Natural killer cell (primary cell): ENCODE measurements around the gene SORCS1. TPM values are rescaled to one million over a fixed set of nuclear protein-coding genes. Genes with fewer than 3 reads are reported as not detected.

Experiments used
- ATAC-seq, 3 donors: fragments of 150-1000 bp in 2 of 3; fragments of 200-7000 bp in 1 of 3; cut with Tn5 transposase; 1 replicate in 1 of 3; 2 replicates in 2 of 3; pipeline ENCODE4 v1.10.0; 2021; ENCODE audit warnings: mild to moderate bottlenecking in 2 of 3, moderate library complexity in 2 of 3
- DNase-seq, 2 donors: peaks; one replicate each; pipeline versions ENCODE4 v3.0.0 to v3.0.0-alpha.2; 2013 to 2021; ENCODE audit warnings: mixed read lengths in 1 of 2
- H3K27ac ChIP-seq: one replicate; pipeline ENCODE4 v1.5.1; 2013; ENCODE audit warnings: mild to moderate bottlenecking, low read length
- H3K27me3 ChIP-seq: one replicate; pipeline ENCODE4 v1.6.1; 2013; ENCODE audit warnings: low read length; ENCODE audit not compliant: control insufficient read depth, insufficient read depth
- H3K36me3 ChIP-seq: one replicate; pipeline ENCODE4 v1.6.1; 2013; ENCODE audit warnings: low read length; ENCODE audit not compliant: control insufficient read depth, insufficient read depth
- H3K4me1 ChIP-seq: one replicate; pipeline ENCODE4 v1.6.1; 2013; ENCODE audit warnings: low read length; ENCODE audit not compliant: control insufficient read depth, insufficient read depth
- H3K4me3 ChIP-seq: one replicate; pipeline ENCODE4 v1.5.1; 2013; ENCODE audit warnings: low read length
- H3K9me3 ChIP-seq: one replicate; pipeline ENCODE4 v1.6.1; 2013; ENCODE audit warnings: low read length; ENCODE audit not compliant: control insufficient read depth, insufficient read depth
- H3K27ac Mint-ChIP-seq, 2 donors: one replicate each; pipeline ENCODE4 v1.8.0; 2022; ENCODE audit warnings: mild to moderate bottlenecking in 2 of 2, mixed read lengths in 2 of 2, moderate library complexity in 1 of 2
- H3K27me3 Mint-ChIP-seq, 2 donors: one replicate each; pipeline ENCODE4 v1.8.0; 2022; ENCODE audit warnings: low read depth in 2 of 2, mixed read lengths in 2 of 2
- H3K36me3 Mint-ChIP-seq: one replicate; pipeline ENCODE4 v1.8.0; 2022; ENCODE audit warnings: mixed read lengths
- H3K4me1 Mint-ChIP-seq, 2 donors: one replicate each; pipeline ENCODE4 v1.8.0; 2022; ENCODE audit warnings: mixed read lengths in 2 of 2
- H3K4me3 Mint-ChIP-seq: one replicate; pipeline ENCODE4 v1.8.0; 2022; ENCODE audit warnings: mild to moderate bottlenecking, moderate library complexity, mixed read lengths
- H3K9me3 Mint-ChIP-seq, 2 donors: one replicate each; pipeline ENCODE4 v1.8.0; 2022; ENCODE audit warnings: mixed read lengths in 2 of 2
- WGBS: methylation state at CpG from one replicate; pipeline ENCODE4 v1.1.7; 2013; ENCODE audit warnings: missing lambda C conversion rate; ENCODE audit not compliant: insufficient coverage; 5-methylcytosine and 5-hydroxymethylcytosine counted together
- intact Hi-C: fragments of 100-400 bp; cut with micrococcal nuclease; formaldehyde crosslinking; loops from one replicate; pipeline ENCODE4 v1.14.2; 2022
- total RNA-seq, 4 donors: library from RNA; stranded (reverse); fragments of 120-200 nt in 1 of 4; gene quantifications; one replicate each; pipeline versions ENCODE4 v1.2.3 to v1.2.4, GENCODE V29; 2013 to 2022
- TF ChIP-seq, protein P1 (sequence below): fragments of 200-600 bp; IDR thresholded peaks from one replicate; pipeline ENCODE4 v1.8.0; 2022; ENCODE audit warnings: antibody characterized with exemption

The SORCS1 gene
- total RNA-seq, 3 donors from 2014 or later (not counting 1 experiment from before 2014, with no cell fraction given), result not detected

DNA sequence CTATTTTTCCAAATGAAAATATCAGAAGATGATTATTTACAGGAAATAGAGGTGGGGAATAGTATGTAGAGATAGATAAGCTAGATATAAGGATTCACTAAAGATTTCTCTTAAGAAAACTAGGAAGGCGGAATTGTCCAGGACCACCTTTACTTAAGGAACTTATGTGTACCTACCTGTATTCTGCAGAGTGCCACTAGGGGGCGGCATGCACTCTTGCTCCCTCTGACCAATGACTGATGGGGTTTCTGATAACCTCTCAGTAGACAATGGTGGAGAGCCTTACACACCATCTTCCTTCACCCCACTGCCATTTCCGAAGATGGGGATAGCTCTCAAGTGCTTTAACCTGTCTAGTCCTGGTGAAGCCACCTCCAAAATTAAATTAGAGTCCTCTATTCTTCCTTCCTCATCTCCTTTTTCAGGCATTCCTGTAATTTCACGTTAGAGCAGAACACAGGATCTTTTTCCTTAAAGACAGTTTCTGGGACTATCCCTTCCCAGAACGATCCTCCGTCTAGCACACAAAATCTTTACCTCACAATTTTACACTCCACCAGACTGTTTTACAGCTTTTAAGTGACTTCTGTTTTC, 453.1 kb downstream of the SORCS1 start:
- Histone ChIP-seq H3K27me3 (no peaks in the 10 kb centered on the region), H3K4me1 (no peaks in the 10 kb centered on the region), H3K27ac (no peak overlapping the region), H3K36me3 (no peaks in the 10 kb centered on the region), H3K4me3 (no peak overlapping the region), H3K9me3 (no peaks in the 10 kb centered on the region)
- H3K9me3 Mint-ChIP-seq, result no peaks in the 10 kb centered on the region
- WGBS, result 78% methylated on average over 6 of the region's 6 CpGs
- H3K4me1 Mint-ChIP-seq, result no peaks in the 10 kb centered on the region
- DNase-seq (peak; percentile 12 to 31), ATAC-seq (peak; percentile 60 to 78 (median 64))
- no peaks in the 10 kb centered on the region for H3K36me3 Mint-ChIP-seq
- TF ChIP-seq, protein P1, sequence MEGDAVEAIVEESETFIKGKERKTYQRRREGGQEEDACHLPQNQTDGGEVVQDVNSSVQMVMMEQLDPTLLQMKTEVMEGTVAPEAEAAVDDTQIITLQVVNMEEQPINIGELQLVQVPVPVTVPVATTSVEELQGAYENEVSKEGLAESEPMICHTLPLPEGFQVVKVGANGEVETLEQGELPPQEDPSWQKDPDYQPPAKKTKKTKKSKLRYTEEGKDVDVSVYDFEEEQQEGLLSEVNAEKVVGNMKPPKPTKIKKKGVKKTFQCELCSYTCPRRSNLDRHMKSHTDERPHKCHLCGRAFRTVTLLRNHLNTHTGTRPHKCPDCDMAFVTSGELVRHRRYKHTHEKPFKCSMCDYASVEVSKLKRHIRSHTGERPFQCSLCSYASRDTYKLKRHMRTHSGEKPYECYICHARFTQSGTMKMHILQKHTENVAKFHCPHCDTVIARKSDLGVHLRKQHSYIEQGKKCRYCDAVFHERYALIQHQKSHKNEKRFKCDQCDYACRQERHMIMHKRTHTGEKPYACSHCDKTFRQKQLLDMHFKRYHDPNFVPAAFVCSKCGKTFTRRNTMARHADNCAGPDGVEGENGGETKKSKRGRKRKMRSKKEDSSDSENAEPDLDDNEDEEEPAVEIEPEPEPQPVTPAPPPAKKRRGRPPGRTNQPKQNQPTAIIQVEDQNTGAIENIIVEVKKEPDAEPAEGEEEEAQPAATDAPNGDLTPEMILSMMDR, result peak; percentile 80
- no peak overlapping the region for H3K27ac Mint-ChIP-seq
- no peak overlapping the region for H3K4me3 Mint-ChIP-seq
- intact Hi-C loops, result no loop called here
- peaks cover 0 to 5% of the 10 kb centered on the region in 2 donors for H3K27me3 Mint-ChIP-seq

DNA sequence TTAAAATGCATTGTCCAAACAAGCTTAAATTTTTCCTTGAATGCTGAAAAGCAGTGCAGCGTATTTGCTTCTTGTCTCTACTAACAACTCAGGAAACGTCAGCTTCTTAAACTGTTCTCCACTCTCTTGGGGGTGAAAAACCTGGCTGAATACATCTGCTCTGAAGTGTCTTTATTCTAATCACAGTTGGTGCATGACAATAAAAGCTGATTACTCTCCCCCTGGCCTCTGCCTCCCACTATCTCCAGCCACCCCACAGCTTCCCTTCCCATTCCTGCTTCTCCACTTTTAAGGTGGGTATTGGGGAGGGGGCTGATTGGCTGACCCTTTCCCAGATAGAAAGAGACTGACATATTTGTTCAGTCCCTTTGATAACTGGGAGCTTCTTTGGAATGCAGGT, 456.0 kb downstream of the SORCS1 start:
- TF ChIP-seq, protein P1, result no peak
- Mint-ChIP-seq H3K27me3 (peaks cover 5 to 16% of the 10 kb centered on the region in 2 donors), H3K9me3 (no peaks in the 10 kb centered on the region), H3K4me3 (no peak overlapping the region), H3K4me1 (peaks cover 0 to 8% of the 10 kb centered on the region in 2 donors), H3K36me3 (no peaks in the 10 kb centered on the region), H3K27ac (no peak overlapping the region)
- Histone ChIP-seq H3K27me3 (no peaks in the 10 kb centered on the region), H3K36me3 (no peaks in the 10 kb centered on the region), H3K27ac (no peak overlapping the region), H3K4me3 (no peak overlapping the region), H3K4me1 (no peaks in the 10 kb centered on the region), H3K9me3 (no peaks in the 10 kb centered on the region)
- WGBS, result 73% methylated on average over 2 of the region's 2 CpGs
- DNase-seq, result no peak
- ATAC-seq, result no peak
- intact Hi-C loops, result loop anchor here (5.0 kb wide), 1 partner anchor 1834 kb away; no protein-coding TSS in a partner anchor

DNA sequence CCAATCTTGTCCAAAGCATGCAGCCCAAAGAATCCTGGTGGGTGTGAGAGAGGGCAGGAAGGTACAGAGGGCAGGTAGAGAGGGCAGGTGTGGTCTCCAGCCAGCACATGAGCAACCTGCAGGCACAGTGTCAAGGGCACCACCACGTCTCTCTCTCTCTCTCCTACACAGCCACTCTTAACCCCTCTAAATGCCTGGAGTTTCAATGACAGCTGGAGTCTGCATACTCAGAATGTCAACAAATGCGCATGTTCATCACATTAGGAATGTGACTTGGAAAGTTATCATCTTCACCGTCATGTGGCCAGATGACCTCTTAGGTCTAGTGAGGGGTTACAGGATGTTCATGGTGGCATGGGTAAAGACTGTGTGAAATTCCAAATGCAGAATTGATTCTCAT, 456.8 kb downstream of the SORCS1 start:
- Mint-ChIP-seq H3K4me1 (peaks cover 0 to 8% of the 10 kb centered on the region in 2 donors), H3K27ac (no peak overlapping the region), H3K9me3 (no peaks in the 10 kb centered on the region), H3K4me3 (no peak overlapping the region), H3K27me3 (peaks cover 5 to 20% of the 10 kb centered on the region in 2 donors), H3K36me3 (no peaks in the 10 kb centered on the region)
- 95% methylated on average over 3 of the region's 3 CpGs for WGBS
- no peaks in the 10 kb centered on the region for H3K4me1 ChIP-seq
- H3K36me3 ChIP-seq, result no peaks in the 10 kb centered on the region
- no peak overlapping the region for H3K4me3 ChIP-seq
- DNase-seq (no peak), ATAC-seq (peak in 1 of 3 donors; percentile 33)
- intact Hi-C loops, result loop anchor here (5.0 kb wide), 1 partner anchor 1835 kb away; no protein-coding TSS in a partner anchor
- H3K27ac ChIP-seq, result no peak overlapping the region
- no peaks in the 10 kb centered on the region for H3K9me3 ChIP-seq
- TF ChIP-seq, protein P1, result no peak
- H3K27me3 ChIP-seq, result no peaks in the 10 kb centered on the region

DNA sequence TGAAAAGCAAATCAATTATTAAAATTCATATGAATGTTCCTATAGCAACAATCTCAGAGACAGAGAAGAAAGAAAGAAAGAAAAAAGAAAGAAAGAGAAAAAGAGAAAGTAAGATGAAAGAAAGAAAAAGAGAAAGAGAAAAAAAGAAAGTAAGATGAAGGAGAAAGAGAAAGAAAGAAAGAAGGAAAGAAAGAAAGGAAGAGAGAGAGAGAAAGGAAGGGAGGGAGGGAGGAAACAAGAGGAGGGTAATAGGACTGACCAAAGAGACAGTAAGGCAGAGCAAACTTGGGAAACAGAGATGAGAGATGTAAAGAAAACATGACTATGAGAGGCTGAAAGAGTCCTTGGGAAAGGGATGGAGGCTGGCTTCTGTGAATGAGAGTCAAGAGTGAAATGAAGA, 458.4 kb downstream of the SORCS1 start:
- no peak overlapping the region for H3K4me3 ChIP-seq
- H3K36me3 Mint-ChIP-seq, result no peaks in the 10 kb centered on the region
- H3K27ac Mint-ChIP-seq, result no peak overlapping the region
- TF ChIP-seq, protein P1, result no peak
- H3K9me3 Mint-ChIP-seq, result no peaks in the 10 kb centered on the region
- no peak overlapping the region for H3K4me3 Mint-ChIP-seq
- no peaks in the 10 kb centered on the region for H3K36me3 ChIP-seq
- H3K27me3 Mint-ChIP-seq, result peaks cover 2 to 24% of the 10 kb centered on the region in 2 donors
- H3K4me1 ChIP-seq, result no peaks in the 10 kb centered on the region
- DNase-seq (no peak), ATAC-seq (no peak)
- no peaks in the 10 kb centered on the region for H3K27me3 ChIP-seq
- intact Hi-C loops, result loop anchor here (5.0 kb wide), 1 partner anchor 1836 kb away; no protein-coding TSS in a partner anchor
- peaks cover 0 to 8% of the 10 kb centered on the region in 2 donors for H3K4me1 Mint-ChIP-seq
- no peaks in the 10 kb centered on the region for H3K9me3 ChIP-seq
- no peak overlapping the region for H3K27ac ChIP-seq
